Activated CD8-positive, alpha-beta memory T cell treated with anti-CD3 and anti-CD28 coated beads for 4 hours (primary cell): ENCODE results near the gene BABAM2.

Source experiments
- DNase-seq, 2 donors: peaks; one replicate each; pipeline ENCODE4 v3.0.0-alpha.2; 2020; ENCODE audit warnings: low read depth in 2 of 2

Gene BABAM2

DNA sequence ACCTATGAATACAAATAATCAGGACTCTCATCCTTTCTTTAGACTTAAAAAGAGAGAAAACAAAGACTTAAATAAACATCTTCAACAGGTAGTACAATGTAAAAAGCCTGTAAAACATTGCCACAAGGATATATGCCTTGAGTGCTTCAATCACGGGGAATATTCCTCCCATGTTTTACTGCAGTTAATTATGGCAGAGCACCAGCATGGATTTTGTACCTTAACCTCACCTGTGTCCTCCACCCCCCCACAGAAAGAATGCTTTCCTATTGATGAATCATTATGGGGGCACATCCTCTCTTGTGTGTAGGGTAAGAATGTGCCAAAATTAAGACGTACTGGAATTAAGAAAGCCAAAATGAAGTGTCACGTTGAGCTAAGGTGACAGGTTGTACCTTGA lies 312.2 kb downstream of the BABAM2 start:
- no peak for DNase-seq

DNA sequence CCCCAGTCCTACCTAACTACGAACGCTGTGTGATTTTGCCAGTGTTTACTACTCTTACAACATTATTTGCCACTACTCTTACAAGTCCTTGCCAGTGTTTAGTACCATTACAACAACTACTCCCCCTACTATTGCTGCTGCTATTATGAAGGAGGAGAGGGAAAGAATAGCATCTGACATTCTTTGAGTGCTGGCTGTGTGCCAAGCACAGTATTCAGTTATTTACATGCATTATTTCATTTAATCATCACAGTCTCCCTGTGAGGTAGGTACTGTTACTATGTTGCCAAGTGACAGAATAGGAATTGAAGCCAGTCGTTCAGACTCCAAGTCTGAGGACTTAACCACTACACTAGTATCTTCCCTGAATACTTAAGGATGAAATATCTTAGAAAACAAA lies 316.2 kb downstream of the BABAM2 start:
- DNase-seq = no peak

DNA sequence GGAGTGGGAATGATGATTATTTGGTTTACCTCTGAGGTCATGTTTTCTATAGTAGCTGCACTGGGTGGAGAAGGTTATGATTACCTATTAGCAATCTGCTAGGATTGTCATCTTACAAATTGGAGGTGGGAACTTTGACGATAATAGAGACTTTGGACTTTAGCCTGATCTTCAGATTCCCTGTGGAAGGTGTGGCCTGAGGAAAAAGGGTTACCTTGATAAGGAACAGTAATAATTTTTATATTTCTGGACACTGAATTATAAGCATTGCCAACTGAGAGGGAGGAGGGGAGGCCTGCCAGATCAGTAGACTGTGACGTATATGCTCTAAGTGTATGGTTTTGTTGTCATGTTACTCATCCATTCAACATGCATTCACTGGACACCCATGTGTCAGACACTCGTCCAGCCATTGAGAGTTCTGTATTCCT lies 318.7 kb downstream of the BABAM2 start:
- no peak for DNase-seq

DNA sequence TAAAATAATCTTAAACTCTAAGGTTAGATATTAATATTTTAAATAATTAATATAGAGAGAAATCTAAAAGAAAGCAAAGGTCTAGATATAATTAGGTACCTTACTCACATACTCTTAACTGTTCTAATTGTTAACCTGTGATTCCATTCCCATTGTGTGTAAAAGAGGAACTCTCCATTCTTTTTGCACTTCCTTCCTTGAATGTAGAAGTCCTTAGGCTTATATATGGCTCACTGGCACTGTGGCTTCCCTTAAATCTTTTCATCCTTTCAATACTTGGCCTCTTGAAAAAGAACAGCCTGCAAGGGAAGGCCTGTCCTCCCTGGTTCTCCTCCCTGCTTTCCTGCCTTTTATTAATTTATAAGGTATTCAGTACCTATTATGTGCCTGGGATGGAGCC lies 319.3 kb downstream of the BABAM2 start:
- no peak for DNase-seq

DNA sequence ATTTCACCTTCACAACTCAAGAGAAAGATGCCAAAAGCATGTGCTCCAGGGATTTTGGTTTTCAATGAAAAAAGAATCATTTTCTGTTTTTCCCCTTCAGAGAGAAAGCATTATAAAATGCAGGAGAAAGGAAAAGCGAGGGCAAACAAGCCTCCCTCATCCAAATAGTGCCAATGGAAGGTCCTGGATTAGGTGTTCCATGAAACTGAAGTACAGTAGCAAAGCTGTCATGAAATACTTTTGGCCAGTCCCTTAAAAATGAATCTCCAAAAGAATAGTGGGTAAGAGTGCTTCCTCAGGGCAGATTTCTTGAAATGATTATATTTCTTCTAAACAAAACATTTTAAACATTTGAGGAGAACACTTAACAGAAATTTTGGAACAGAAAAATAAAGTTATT lies 320.0 kb downstream of the BABAM2 start:
- DNase-seq = no peak

DNA sequence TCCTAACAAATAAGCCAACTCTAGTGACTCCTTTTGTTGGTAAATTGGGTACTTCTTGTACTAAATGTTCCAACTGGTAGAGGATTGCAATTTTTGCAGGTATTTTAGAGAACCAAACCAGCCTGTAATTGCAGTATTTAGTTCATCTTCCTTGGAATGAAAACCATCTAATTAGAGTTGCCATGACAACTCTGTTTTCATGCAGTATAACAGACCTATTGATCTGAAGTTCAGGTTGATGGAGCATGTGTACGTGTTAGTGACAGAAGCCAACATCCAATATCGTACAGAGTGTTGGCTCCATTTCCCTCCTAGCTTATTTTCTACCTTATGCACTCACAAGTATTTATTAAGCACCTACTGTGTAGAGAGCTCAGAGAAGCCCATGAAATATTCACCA lies 325.8 kb downstream of the BABAM2 start:
- no peak for DNase-seq

DNA sequence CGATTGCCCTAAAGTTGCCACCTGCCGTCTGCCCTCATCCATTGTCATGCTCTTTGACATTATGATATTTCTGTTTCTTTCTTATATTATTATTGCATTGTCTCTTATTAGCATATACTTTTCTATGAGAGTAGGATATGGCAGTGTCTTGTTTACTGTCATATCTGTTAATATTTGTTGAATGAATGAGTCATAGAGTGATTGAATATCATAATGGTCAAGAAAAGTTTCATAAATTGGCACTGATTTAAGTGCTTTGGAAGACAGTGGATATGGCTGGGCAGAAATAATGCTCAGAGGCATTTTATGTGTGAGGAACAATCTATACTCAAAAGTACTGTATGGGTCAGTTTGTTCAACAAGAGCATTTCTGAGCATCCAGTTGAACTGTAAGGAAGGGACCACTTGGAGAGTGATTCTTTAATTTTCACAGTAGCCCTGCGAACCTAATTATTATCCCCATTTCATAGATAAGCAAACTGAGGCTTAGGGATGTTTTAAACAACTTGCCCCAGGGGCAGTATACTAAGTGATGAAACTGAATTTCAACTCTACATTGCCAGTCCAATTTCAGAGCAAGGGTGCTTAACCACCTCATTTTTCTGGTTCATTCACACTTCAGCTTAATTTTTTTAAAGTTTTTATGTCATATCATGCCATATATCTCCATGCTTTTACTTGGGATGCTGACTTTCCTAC lies 326.7 kb downstream of the BABAM2 start:
- DNase-seq = no peak

DNA sequence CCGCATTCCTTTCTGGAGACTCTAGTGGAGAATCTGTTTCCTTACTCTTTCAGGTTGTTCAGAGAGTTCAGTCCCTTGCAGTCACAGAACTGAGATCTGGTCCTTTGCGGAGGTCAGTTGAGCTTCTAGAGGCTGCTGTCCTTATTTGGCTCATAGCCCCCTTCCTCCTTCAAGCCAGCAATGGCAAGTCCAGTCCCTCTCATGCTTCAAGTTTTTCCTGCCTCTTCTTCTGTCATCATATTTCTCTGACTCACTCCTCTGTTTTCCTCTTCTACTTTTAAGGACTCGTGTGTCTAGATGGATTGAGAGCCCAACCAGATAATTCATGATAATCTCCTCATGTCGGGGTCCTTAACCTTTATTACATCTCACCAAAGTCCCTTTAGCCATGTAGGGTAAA lies 328.6 kb downstream of the BABAM2 start:
- no peak for DNase-seq

DNA sequence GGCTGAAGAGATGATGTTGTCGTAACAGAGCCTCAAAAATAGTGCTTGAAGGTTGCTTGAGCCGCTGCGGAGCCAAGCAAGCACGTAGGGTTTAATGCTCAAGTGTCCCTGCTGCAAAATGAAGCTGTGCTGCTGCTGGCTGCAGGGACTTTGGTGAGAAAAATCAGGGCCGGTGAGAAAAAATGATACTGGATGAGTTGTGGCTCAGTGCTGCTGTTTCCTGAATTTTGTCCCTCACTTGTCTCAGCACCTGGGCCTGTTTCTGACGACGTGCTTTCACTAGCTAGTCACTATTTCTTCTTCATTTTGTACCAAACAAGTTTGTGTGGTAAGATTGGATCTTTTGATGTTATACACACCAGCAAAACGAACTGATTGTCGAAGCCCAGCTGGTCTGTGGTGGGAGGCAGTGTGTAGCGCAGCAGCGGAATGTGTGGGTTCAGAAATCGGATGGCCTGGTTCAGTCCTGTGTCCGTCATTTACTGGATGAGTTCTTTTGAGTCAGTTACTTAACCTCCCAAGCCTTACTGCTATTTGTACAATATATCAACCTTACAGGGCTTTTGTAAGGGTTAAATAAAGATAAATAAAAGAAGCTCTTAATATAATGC lies 329.3 kb downstream of the BABAM2 start:
- no peak for DNase-seq

DNA sequence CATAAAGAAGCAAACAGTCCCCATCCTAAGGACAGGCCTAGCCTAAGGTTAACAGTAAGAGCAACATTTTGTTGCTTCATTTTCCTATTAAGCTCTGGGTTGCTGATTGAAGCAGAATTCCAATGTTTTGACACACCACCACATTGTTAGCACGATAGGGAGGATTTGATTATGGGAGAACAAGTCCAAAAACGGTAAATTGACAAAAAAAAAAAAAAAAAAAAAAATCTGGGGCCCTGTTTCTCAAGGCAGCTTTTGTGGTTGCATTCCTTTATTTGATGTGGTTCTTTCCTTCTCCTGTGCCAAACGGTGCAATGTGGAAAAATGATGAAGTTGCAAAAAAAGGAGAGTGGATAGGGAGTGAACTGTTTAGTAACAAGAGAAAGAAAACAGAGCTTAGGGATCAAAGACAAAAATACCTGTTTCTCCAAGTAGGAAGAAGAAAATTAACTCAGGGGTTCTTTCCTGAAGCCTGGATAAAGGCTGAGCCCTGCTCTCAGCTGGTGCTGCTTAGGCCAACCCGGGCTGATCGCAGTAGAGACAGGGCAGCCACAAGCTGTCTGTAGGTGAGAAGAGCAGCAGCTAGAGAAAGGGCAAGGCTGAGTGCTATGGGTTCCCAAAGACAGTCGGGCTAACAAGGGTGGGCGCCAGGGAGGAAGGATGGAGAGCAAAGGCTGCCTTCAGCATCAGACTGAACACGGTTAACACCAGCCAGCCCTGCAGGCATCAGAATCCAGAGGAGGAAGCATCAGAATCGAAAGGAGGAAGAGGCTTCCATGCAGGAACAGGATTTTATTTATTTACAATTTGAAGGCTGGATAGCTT lies 334.3 kb downstream of the BABAM2 start:
- DNase-seq = no peak

DNA sequence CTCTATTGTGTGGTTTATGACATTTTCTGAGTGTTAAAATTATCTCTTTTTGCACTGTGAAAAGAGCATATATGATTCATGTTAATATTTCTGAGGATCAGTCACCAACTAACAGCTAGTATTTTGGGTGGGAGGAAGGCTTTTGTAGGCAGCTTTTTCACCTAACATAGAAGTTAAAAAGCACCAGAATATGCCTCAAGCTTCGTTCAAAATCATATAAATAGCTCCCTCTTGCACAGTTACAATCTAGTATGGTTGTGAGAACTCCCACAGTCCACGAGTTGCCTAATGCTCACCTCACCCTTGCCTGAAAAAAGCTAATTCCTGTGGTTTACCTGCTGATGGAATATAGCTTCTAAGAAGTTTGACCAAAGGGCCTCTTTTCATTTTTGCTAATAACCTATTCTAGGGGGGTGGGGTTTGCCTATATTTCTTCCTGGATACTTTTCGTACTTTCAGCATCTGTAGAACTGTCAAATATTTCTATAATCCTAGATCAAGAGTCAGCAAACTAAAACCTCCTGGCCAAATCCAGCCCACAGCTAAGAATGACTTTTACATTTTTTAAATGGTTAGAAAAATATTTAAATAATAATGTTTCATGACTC lies 335.0 kb downstream of the BABAM2 start:
- DNase-seq = no peak

DNA sequence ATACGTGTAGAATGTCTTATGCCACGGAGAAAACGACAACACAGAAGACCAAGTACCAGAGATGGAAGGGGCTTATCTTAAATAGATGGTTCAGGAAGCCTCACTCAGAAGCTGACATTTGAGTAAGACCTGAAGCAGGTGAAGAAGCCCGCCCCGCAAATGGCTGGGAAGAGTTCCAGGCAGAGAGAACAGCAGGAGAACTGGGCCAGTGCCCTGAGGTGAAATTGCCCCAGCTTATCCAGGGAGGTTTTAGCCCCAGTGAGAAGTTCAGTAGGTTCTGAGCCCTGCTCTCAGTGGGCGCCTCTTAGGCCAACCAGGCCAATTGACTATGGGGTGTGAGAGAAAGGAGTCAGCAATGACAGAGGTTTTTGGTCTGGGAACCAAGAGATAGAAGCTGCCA lies 336.0 kb downstream of the BABAM2 start:
- DNase-seq = no peak

DNA sequence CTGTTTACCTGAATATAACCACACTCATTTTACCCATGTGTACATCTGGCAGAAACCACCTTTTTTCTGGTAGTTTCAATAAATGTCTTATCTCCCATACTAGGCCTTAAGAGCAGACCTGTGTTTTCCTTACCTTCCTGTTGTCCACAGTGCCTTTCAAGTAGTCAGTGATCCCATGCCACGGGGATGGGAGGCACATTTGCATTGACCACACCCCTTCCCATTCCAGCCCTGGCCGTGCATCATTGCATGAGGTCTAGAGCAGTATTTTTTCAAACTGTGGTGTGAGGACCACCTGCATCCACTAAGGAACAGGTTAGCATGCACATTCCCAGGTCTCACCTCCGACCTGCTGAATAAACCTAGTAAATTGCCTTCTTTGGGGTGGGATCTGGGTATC lies 337.0 kb downstream of the BABAM2 start:
- DNase-seq = no peak

DNA sequence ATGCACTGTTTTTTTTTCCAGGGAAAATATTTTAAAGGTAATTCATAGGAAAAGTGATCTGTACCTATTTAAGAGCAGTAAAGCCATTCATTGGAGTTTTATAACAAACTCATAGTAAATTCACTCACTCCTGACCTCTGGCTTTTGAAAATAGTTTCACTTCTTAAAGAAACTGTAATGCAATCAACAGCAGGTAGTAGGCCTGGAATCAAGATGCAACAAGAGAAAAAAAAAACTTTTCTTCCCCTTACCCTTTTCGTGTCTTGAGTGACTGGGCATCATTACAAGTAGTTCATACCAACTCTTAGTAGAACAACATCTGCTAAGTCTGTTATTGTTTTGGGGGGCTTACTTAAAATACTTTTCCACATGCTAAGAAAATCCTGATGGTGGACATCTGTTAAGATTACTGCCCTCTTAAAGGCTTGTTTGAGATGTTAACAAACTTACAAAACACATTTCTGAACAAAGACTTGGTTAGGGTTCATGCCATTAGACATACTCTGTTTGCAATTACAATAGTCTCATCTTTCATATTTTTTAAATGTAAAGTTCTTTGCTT lies 338.0 kb downstream of the BABAM2 start:
- DNase-seq = no peak

DNA sequence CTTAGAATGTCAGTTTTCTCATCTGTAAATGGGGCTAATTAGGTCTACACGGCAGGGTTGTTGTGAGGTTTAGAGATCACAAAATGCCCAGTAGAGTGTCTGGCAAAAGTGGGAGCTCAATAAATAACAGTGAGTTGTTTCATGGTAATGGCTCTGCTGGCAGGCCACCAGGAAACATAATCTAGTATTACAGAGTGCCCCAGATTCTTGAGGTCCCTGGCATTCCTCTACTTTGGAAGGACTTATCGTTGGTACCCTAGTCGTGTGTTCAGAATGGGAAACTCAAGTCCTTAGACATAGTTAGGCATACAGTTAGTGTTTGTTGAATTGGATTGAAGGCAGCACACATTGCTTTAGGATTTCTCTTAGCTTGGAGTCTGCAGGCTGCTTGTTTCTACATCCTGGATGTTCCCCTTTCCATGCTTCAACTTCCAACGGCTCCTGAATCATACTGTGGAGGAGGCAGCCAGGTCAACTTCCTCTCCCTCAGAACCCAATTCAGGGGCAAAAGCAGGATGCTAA lies 340.6 kb downstream of the BABAM2 start:
- no peak for DNase-seq

DNA sequence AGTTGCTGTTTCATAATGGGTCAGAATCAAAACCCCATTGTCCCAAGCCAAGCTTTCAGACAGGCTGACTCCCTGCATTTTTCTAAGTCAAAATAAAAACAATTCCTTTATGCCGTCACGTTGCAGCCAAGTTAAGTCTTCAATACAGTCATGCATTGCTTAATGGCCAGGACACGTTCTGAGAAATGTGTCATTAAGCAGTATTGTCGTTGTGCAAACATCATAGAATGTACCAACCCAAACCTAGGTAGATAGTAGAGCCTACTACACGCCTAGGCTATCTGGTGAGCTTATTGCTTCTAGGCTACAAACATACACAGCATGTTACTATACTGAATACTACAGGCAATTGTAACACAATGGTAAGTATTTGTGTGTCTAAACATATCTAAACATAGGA lies 341.8 kb downstream of the BABAM2 start:
- DNase-seq = no peak

DNA sequence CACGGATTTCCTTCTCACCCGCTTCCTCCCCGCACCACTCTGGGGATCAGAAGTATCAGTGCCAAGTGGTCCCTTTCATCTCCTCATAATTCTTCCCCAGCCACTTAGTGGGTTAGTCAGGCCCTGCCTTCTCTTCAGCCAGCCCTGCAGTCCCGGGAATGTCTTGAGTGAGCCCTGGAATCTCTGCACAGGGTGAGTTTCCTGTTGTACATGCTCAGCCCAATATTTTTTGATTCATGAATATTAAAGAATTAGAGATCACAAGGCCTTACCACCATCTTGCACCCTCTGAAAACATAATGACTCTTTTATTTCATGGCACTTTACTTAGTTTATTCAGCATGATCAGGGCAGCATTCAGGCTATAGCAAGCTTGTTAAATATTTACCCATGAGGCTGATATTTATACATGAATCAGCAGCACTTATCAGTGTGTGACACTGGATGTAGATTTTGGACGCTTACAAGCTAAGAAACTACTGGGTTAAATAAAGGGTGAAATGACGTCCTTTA lies 342.7 kb downstream of the BABAM2 start:
- no peak for DNase-seq

DNA sequence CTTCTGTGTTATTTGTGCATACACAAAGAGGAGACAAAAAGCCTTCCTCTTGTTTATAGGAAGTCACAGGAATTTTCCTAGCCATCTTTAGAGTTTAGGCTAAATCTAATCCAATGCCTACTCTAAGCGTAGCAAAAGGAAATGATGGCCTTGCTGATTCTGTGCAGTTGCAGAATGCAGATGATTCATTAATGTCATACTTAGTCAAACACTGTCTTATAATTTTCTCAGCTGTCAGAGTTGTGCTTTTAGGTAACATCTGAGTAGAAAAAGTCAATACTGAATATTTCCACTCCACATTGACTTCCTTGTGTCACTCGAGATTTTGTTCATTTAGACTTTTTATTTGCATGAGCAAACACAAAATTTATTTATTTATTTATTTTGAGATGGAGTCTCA lies 344.3 kb downstream of the BABAM2 start:
- no peak for DNase-seq

DNA sequence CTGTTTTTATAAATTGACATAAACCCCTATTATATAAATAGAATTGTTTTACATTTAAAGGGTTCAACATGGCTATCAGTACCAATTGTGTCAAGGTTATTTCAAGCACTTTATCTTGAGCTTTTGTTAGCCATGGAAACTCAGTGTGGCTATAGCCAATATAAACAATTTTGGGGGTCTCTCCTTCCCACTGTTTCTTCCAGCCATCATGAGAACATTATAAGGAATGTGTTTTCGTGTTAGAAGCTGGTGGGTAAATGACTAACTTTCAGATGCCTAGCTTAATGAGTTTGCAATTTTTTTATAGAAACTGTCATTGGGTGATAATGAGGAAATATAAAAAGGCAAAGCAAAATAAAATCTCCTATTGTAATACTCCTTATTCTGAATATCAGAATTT lies 348.7 kb downstream of the BABAM2 start:
- no peak for DNase-seq

DNA sequence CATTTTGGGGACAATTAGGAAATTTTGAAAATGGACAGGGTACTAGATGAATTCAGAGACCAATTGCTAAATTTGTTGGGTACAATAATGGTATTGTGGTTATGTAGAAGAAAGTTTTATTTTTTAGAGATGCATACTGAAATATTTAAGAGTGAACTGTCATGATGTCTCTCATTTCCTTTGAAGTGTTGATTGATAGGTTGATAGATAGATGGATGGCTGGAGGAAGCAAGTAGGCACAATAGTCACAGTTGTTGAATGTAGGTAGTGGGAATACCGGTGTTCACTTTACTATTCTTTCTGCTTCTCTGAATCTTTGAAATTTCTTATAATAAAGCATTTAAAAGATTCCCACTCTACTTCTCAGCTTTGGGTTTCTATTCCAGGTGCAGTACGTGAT lies 350.4 kb downstream of the BABAM2 start:
- no peak for DNase-seq

DNA sequence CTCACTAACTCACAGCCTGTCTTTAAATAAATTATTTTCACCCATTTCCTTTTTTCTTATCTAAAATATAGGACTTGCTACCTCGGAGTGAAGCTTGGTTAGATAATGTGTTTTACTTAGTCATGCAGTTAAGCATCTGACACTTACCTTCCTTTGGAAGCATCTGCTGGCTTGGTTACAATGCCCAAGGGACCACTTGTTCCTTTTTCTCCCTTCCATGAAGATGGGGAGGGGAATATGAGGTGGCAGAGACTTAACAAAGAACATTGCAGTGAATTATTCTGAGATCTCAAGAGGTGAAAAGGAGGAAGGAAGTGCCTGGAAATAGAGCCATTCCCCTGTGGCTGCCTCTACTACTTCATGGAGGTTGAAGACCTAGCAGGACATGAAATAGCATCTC lies 356.8 kb downstream of the BABAM2 start:
- no peak for DNase-seq

DNA sequence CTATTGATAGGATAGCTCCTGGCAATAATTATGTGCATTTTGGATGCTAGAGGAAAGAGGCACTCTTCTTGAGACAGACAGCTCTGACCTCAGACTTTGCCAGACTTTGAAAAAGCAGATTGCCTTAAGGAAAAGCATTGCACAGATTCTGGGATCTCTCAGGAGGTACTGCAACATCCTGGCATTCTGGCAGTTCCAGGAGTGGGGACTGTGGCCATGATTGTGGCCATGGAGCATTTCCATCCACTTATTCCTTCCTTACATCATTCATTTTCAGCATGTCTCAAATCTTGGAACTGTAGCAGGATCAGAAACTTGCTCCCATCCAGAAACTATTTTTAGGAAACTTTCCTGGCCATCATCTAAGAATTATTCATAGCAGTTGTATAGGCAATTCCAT lies 357.2 kb downstream of the BABAM2 start:
- no peak for DNase-seq
